ENCODE measurements around the gene KLK2. TPM values are rescaled to one million over a fixed set of nuclear protein-coding genes. Genes with fewer than 3 reads are reported as not detected.
"Not testable (repeated sequence)": the region's sequence is repeated elsewhere in the genome, so short reads cannot be mapped to it uniquely, and the experiment has no call there.

The KLK2 gene
- total RNA-seq, 1 donor from 2014 or later, result not detected

DNA sequence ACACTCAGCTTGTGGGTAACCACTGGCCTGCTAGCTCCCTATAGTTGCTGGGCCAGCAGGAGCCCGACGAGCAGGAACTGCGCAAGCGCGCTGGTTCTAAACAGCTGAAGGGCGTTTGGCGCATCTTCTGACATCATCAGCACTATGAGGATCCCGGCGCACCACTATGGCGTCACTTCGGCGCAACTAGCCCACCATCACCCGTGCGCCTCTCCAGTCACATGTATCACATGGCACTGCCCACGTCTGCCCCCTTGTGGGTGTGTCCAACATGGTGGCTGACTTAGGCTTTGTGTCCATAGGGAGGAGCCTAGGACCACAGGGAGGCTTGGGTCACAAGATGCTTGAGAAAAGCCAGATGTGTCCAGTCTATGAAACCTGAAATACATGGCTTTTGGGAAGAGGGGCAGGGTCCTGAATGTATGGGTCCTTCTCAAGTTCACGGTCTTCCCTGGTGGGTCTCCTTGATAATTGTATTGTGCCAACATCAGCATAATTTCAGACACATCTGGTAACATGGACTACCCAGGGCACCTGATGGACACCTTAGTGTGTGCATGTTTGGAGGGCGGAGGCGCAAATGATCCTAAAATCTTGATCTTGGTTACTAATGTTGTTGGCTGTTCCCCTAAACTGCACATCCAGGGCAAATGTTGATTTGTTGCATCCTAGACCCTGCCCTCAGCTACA, 20.0 kb downstream of the KLK2 start:
- DNase-seq (ENCODE audit: low read depth in 2 of 2), result no peak

DNA sequence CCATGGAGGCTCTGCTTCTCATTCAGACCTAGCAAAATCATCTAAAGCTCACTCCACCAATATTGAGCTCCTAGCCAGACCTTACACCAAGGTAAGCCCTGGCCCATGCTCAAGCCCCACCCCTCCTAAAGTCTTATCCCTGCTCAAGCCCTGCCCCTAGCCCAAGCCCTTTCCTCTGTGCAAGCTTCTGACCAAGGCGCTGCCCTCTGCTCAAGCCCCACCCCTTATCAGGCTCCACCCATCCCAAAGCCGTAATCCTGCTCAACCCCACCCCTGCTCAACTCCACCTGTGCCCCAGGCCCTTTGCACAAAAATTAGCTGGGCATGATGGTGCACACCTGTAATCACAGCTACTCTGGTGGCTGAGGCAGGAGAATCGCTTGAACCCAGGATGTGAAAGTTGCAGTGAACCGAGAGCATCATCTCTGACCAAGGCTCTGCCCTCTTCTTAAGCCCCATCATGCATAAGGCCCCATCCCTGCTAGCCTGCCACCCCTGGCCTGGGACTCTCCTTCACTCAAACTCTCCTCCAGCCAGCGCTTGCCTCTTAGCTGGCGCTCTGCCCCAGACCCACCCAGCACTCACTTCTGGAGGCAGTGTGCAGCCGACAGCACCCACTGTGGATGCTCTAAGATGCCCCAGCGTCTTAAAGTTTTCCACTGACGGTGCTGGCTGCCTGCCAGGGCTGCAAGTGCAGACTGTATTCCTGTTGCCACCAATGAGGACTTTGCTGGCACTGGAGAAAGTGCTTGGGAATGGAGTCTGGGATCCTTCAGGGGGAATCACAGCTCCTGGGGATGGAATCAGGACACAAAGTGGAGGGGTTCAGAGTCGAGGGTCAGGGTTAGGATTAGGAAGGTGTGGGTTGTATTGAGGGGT, 21.5 kb downstream of the KLK2 start:
- DNase-seq (ENCODE audit: low read depth in 2 of 2), result no peak

DNA sequence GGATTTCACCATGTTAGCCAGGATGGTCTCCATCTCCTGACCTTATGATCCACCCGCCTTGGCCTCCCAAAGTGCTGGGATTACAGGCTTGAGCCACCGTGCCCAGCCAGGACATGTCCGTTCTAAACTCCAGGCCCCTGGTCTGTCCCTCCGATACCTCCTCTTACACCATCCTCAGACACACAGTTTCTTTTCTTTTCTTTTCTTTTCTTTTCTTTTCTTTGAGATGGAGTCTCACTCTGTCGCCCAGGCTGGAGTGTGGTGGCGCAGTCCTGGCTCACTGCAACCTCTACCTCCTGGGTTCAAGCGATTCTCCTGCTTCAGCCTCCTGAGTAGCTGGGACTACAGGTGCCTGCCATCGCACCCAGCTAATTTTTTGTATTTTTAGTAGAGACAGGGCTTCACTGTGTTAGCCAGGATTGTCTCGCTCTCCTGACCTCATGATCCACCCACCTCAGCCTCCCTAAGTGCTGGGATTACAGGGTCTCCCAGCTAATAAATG, 22.9 kb downstream of the KLK2 start:
- DNase-seq (ENCODE audit: low read depth in 2 of 2), result not testable (repeated sequence)

DNA sequence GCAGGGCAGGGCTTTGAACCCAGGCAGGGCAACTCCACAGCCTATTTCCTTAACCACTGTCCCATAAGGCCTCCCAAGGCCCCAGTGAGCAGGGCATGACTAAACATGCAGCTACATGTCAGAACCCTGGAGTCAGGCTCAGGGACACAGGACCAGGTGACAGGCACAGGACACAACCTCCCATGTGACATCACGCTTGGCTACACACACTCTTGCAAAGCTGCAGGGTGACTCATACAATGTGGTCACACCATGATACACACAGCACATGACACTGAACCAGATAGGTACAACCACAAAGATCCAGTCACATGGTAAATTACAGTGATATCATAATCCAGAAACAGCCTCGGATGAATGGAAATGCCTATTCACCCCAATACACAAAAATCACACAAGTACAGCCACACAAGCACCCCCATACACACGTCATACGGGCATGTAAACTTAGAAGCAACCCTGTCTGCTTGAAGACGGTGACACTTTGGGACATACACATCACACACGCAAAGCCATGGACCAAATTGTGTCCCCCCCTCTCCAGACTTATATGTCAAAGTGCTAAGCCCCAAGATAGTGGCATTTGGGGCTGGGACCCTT, 23.5 kb downstream of the KLK2 start:
- peak; percentile 22 to 34 for DNase-seq (ENCODE audit: low read depth in 2 of 2)

DNA sequence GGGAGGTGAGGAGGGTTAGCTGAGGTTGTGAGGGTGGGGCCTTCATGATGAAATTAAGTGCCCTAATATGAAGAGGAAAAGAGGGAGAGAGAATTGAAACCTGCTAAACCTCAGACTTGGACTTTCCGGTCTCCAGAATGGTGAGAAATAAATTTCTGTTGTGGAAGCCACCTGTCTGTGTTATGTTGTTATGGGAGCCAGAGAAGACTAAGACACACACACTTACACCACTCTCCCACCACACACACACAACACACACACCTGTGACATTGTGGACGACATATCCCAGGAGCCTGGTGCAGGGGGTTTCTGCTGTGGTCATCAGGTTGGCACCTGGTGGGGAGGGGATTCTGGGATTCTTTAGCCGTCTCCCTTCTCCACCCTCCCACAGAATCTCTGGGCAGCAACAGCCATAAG, 24.0 kb downstream of the KLK2 start:
- no peak for DNase-seq (ENCODE audit: low read depth in 2 of 2)

DNA sequence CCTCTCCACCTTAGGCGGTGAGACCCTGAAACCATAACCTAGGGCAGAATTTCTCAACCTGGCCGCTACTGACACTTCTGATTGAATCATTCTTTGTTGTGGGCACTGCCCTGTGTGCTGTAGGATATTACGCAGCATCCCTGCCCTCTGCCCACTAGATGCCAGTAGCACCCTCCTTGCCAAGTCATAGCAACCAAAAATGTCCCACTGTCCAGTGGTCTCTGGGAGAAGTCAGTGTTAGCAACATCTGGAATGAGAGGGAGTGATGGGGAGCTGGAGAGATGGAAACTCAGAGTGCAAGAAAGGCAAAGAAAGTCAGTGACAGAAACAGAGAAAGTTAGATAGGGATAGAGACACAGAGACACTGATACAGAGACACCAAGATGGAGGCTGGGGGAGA, 24.4 kb downstream of the KLK2 start:
- DNase-seq (ENCODE audit: low read depth in 2 of 2), result no peak

DNA sequence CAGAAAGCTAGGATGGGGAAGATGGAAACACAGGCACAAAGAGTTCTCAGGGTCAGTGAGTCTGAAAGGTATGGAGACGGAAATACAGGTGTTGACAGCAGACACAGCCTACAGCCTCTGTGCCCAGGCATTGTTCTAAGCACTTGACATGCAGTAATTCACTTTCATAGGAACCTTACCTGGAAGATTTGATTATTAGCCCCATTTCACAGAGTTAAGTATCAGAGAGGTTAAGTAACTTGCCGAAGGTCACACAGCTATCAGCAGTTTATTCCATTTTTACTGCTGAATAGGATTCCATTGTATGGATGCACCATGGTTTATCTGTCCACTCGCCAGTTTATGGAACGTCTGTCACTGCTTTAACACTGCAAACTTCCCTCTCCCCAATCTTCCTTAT, 24.8 kb downstream of the KLK2 start:
- no peak for DNase-seq (ENCODE audit: low read depth in 2 of 2)

DNA sequence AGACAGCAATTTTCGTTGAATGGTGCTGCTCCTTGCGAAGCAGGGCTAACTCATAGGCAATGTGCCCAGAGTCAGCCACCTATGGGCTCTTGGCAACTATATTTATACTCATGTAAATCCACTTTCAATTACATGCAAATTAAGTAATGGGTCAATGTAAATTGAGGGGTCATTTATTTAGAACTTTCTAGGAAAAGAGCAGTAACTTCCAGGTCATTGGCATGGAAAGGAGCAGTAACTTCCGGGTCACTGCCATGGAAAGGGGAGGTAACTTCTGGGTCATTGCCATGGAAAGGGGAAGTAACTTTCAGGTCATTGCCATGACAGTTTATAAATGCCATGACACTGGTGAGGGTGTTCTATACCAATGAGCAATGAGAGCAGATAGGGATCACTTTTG, 26.3 kb downstream of the KLK2 start:
- DNase-seq (ENCODE audit: low read depth in 2 of 2), result no peak

DNA sequence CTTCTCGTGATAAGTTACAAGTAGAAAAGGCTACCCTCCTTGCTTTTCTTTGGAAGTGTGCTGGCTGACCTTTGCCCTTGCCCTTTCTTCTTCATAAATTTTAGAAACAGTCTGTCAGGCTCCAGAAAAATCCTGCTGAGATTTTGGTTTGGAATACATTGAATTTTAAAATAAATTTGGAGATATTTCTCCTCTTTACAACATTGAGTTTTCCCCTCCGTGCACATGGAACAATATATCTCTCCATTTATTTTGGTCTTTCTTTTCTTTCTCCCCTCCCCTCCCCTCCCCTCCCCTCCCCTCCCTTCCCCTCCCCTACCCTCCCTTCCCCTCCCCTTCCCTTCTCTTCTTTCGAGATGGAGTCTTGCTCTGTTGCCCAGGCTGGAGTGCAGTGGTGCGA, 29.4 kb downstream of the KLK2 start:
- no peak for DNase-seq (ENCODE audit: low read depth in 2 of 2)

DNA sequence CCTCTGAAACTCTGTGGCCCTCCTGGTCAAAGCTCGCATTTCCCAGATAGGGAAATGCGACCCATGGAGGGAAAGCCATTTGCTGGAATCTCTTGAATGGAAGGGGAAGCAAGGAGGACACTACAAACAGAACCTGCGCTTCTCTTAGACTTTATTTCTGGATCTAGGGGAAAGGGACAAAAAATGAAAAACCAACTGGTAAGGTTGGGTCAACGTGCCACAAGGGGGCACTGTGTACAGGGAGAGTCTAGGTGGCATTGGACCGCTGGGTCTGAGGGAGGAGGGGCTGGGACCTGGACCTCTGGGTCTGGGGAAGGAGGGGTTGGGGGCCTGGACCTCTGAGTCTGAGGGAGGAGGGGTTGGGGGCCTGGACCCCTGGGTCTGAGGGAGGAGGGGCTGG, 33.0 kb downstream of the KLK2 start:
- peak; percentile 32 to 47 for DNase-seq (ENCODE audit: low read depth in 2 of 2)

DNA sequence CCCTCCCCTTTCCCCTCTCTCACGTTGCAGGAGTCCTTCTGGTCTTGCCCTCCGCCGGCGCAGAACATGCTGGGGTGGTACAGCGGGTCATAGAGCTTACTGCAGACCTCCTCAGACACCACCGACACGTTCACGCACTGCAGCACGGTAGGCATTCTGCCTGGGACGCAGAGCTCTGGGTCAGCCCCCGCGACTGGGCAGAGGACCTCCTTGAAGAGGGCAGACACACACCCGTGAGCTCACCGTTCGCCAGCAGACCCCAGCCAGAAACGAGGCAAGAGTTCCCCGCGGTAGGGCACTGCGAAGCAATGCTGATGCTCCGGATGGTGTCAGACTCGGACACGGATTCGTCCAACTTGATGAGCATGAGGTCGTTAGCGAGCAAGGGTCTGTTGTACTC, 35.1 kb downstream of the KLK2 start:
- DNase-seq (ENCODE audit: low read depth in 2 of 2), result no peak

DNA sequence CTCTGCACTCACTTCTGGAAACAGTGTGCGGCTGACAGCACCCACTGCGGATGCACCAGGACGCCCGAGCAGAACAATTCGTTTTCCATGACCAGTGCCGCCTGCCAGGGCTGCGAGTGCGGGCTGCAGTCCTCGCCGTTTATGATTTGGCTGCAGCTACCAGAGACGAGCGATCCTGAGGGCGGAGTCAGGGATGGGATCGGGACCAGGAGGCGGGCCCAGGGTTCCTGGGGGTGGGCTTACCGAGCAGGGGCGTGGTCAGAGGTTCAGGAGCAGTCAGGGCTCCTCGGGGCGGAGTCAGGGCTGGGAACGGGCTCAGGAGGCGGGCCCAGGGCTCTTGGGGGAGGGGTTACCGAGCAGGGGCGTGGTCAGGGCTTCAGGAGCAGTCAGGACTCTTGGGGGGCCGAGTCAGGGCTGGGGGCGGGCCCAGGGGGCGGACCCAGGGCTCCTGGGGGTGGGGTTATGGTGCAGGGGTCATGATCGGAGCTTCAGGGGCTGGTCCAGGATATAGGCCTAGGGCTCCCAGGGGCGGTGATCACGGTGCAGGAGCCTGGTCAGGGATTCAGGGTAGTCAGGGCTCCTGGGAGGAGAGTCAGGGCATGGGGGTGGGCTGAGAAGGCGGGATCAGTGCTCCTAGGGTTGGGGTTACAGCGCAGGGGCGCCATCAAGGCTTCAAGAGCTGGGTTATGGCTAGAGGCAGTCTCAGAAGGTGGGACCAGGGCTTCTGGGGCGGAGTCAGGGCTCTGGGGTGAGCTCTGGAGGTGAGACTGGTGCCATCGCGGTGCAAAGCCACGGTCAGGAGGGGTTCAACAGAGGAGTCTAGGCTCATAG, 36.2 kb downstream of the KLK2 start:
- peak; percentile 61 to 67 for DNase-seq (ENCODE audit: low read depth in 2 of 2)

DNA sequence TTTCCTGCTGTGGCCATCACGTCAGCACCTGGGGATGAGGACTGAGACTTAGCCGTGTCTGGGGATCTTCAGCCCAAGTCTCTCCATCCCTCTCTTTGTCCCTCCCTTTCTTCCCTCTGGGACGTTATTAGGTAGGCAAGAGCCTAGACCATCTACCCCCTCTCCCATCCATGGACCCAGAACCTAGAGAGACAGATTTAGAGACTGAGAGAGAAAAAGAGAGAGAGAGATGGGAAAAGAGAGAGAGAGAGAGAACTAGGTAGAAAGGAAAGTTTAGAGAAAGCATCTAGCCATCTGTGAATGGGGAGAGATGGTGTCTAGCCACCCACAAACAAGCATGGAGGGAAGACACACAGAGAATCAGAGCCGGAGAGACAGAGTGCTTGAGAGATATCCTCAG, 37.5 kb downstream of the KLK2 start:
- DNase-seq (ENCODE audit: low read depth in 2 of 2), result no peak

DNA sequence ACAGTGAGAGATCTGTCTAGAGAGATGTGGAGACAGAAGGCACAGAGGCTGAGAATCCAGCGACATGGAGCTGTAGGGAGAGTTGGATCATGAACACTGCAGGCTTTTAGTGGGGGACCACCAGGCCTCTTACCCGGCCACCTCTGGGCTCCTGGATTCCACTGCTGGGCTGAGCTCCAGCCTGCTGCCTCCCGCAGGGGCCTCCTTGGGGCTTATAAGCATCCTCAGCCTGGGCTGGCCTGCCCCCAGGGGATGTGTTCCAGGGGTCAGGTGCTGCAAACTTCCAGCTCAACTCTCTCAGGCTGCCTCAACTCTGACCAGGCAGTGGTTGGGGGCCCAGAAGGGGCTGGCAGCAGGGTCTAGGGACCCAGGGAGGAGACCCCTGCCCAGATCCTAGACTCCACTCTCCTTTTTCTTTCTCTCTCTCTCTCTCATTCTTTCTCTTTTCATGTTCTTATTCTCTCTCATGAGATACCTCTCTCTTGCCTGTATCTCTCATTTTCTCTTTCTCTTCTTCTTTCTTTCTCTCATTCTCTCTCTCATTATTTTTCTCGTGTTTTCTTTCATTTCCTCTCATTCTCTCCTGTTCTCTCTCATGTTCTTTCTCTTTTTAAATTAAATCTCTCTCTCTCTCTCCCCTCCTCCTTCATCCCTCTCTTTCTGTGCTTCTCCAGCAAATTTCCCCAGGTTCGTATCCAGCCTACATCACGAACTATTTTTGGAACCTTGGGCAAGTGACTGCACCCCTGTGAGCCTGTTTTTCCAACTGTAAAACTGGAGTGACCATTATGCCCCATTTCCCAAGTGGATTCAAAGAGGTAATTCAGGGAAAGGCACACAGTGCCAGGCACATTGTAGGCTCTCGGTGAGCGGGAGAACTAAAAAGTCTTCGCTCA, 38.2 kb downstream of the KLK2 start, which contains the start of gene KLK4:
TSS of gene KLK4 (minus strand) at position 190 of the 896 bp plus-strand sequence. CDS start 657 bp downstream, outside the sequence.
- no peak for DNase-seq (ENCODE audit: low read depth in 2 of 2)

DNA sequence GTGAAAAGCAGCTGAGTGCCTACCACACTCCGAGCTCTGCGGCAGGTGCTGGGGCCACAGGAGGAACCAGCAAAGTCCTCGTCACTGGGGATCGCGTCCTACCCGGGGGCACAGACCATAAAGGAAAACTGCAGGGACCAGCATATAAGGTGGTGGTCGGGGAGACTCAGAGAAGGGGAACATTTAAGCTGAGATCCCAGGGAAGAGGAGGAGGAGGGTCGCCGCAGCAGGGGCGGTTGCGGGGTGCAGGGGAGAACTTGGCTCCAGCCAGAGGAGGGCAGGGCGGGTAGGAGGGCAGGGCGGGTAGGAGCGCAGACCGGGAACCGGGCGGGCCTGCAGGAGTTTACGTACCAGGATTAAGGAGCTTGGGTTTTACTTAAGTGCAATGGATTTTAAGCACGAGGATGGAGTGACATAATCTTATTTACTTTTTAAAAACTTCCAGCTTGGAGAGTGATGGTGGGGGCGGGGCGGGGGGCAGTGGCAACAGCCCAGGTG, 38.9 kb downstream of the KLK2 start:
- no peak for DNase-seq (ENCODE audit: low read depth in 2 of 2)

DNA sequence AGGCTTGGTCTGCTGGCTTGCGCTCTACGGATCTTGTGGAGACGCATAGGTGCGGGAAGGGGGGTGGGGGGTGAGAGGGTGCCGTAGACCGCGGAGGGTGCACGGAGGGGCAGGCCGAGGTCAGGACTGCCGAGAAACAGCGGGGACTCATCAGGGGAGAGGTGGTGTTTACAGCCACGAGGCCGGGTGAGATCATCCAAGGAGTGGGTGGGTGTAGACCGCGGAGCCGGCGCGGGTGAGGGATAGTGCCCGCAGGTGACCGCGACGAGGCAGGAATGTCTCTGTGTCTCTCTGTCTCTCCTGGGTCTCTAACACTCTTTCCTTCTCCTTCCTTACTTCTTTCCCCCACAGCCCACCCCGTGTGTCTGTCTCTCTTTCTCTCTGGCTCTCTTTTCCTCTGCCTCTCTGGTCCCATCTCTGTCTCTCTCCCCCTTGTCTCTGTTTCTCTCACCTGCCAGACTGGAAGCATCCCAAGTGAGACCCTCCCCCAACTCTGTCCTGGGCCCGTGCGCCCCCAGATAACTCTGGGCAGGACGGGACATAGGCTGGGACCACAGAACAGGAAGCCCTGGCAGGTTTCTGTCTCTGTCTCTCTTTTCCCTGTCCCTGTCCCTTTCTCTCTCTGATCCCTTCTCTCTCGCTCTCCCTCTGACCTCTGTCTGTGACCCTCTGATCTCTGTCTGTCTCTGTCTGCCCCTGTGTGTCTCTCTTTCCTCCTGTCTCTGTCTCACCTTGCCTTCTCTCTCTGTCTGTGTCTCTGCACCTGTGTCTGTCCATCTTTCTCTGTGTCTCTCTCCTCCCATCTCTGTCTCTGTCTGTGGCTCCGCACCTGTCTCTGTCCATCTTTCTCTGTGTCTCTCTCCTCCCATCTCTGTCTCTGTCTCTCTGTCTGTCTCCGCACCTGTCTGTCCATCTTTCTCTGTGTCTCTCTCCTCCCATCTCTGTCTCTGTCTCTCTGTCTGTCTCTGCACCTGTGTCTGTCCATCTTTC, 39.8 kb downstream of the KLK2 start:
- DNase-seq (ENCODE audit: low read depth in 2 of 2), result no peak

DNA sequence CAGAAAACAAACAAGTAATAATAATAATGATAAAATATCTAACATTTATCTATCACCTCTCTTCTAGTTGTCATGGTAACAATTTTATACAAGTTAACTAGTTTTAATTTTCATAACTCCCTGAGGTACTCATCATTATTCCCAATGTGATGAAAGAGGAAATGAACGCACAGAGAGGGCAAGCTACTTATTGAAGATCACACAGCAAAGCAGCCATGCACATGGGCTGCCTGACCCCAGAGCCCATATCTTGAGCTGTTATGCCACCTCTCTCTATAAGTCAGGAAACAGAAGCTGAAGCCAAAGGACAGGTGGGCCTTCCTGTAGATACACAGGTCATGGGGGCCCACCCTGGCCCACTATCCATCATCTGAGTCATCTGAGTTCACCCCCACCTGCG, 42.8 kb downstream of the KLK2 start:
- no peak for DNase-seq (ENCODE audit: low read depth in 2 of 2)

DNA sequence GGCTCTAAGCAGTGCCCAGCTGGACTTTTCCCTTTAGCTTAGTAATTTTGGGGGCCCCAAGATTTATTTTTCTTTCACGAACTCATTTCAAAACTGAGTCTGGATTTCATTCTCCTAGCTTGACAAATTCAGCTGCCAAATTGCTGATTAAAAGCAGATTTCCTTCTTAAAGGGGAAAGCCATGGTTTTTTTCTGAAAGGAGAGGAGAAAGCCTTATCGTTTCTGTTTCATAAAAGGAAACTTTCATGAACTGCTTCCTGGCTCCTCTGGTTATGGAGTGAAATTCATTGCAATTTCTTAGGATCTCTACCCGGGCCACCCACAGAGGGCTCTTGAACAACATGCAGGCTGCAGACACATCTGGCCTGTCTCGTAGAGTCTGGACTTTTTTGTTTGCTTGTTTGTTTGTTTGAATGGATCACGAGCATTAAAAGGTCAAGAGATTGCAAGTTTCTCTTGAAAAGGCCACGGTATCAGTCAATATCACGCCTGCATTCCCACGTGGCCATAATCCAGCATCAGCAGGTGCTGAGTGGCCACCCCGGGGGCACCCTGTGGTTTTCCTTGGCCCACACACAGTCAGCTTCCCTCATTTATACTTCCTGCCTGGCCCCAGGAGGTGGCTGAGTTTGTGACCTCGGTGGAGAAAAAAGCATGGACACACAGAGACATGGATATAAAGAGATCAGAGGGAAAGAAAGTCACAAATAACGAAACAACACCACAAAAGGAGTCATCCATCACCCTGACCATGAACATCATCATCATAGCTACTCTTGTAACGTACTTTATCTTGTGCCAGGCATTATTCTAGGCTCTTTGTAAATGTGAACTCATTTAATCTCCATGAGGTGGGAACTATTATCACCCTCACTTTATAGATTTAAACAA, 48.4 kb downstream of the KLK2 start:
- DNase-seq (ENCODE audit: low read depth in 2 of 2), result no peak
